GM11168 (cell line): ENCODE data around the gene ATG4C.
"Not testable (repeated sequence)": the region's sequence is repeated elsewhere in the genome, so short reads cannot be mapped to it uniquely, and the experiment has no call there.

ENCODE experiments used
- in situ Hi-C: fragments of 300-500 bp; cut with MboI; formaldehyde crosslinking; loops from one replicate; pipeline ENCODE4 v1.12.0; 2022; ENCODE audit warnings: low sequenced_read_pairs; ENCODE audit not compliant: unreplicated experiment

ATG4C gene

GRCh38 chr1:62783736-62784508 lies at the start of gene ATG4C:
Gene ATG4C (plus strand): TSS chr1:62784132. CDS start chr1:62803787, 19,655 bp downstream.
- in situ Hi-C loops: no loop called here

- in situ Hi-C loops: loop anchor here (25.0 kb wide), 1 partner anchor 573 kb away; no protein-coding TSS in a partner anchor
Observed at GRCh38 chr1:62735491-62736171, 48.3 kb upstream of the ATG4C start.

- in situ Hi-C loops: loop anchor here (25.0 kb wide), 1 partner anchor 578 kb away; no protein-coding TSS in a partner anchor
Observed at GRCh38 chr1:62740701-62741100, 43.2 kb upstream of the ATG4C start.

- in situ Hi-C loops: loop anchor here (5.0 to 25.0 kb wide), 2 partner anchors 238 to 583 kb away; no protein-coding TSS in a partner anchor
Observed at GRCh38 chr1:62744611-62745577, 39.0 kb upstream of the ATG4C start.

GRCh38 chr1:62746086-62746808 lies 37.7 kb upstream of the ATG4C start:
- in situ Hi-C loops: loop anchor here (5.0 to 25.0 kb wide), 2 partner anchors 239 to 584 kb away; no protein-coding TSS in a partner anchor

- in situ Hi-C loops: loop anchor here (5.0 to 25.0 kb wide), 2 partner anchors 239 to 584 kb away; no protein-coding TSS in a partner anchor
Observed at GRCh38 chr1:62746809-62747138, 37.2 kb upstream of the ATG4C start.

GRCh38 chr1:62753031-62753965 lies 30.6 kb upstream of the ATG4C start:
- in situ Hi-C loops: no loop called here

GRCh38 chr1:62754938-62755337 lies 29.0 kb upstream of the ATG4C start:
- in situ Hi-C loops: not testable (repeated sequence)

GRCh38 chr1:62756255-62756884 lies 27.6 kb upstream of the ATG4C start:
- in situ Hi-C loops: not testable (repeated sequence)

- in situ Hi-C loops: not testable (repeated sequence)
Observed at GRCh38 chr1:62759232-62759875, 24.6 kb upstream of the ATG4C start.

- in situ Hi-C loops: not testable (repeated sequence)
Observed at GRCh38 chr1:62760021-62760782, 23.7 kb upstream of the ATG4C start.

- in situ Hi-C loops: not testable (repeated sequence)
Observed at GRCh38 chr1:62761223-62761870, 22.6 kb upstream of the ATG4C start.

- in situ Hi-C loops: not testable (repeated sequence)
Observed at GRCh38 chr1:62762027-62762426, 21.9 kb upstream of the ATG4C start.

GRCh38 chr1:62765981-62766380 lies 18.0 kb upstream of the ATG4C start:
- in situ Hi-C loops: no loop called here

GRCh38 chr1:62768551-62768950 lies 15.4 kb upstream of the ATG4C start:
- in situ Hi-C loops: not testable (repeated sequence)

- in situ Hi-C loops: no loop called here
Observed at GRCh38 chr1:62772607-62773295, 11.2 kb upstream of the ATG4C start.
